Endothelial cell of umbilical vein (primary cell): ENCODE data around the gene GPATCH4. TPM values are rescaled to one million over a fixed set of nuclear protein-coding genes. Genes with fewer than 3 reads are reported as not detected.

Source experiments
- BruUV-seq: library from RNA; stranded (reverse); fragments of 400-500 nt; replicated peaks from 2 replicates; lab custom pipeline; 2021; lab: Mats Ljungman, UMichigan
- CTCF ChIA-PET: fragments of 300-600, 350-600 bp; sonication (Branson Sonifier 250); formaldehyde crosslinking; loops from one replicate; lab custom pipeline; 2021; ENCODE audit warnings: antibody characterized with exemption, inconsistent platforms; lab: Charles Lee
- POLR2A ChIA-PET: fragments of 300-600, 350-600 bp; sonication (Branson Sonifier 250); formaldehyde crosslinking; loops from one replicate; lab custom pipeline; 2021; ENCODE audit warnings: antibody characterized with exemption, inconsistent platforms; lab: Charles Lee
- DNase-seq: peaks from one replicate; pipeline ENCODE4 v3.0.0-alpha.2; 2011; ENCODE audit warnings: low read depth, low spot score
- FAIRE-seq: peaks from 2 replicates; lab custom pipeline; 2011; peaks lifted over from hg19 to GRCh38; lab: Jason Lieb, UNC
- H2AFZ ChIP-seq: 2 replicates; pipeline ENCODE4 v1.6.0; 2012; ENCODE audit warnings: low read depth, low read length, control low read depth, inconsistent platforms
- H3K27ac ChIP-seq: 2 replicates; pipeline ENCODE4 v1.5.1; 2011; ENCODE audit warnings: low read depth, mild to moderate bottlenecking, control low read depth, low read length, moderate library complexity; ENCODE audit not compliant: insufficient read depth
- H3K27me3 ChIP-seq, 2 experiments: 2 replicates each; pipeline versions ENCODE4 v1.6.0 to v1.6.1; 2011; ENCODE audit warnings: low read length in 2 of 2, mixed read lengths in 1 of 2; ENCODE audit not compliant: control insufficient read depth in 2 of 2, insufficient read depth in 2 of 2
- H3K36me3 ChIP-seq, 2 experiments: 2 replicates in 1 of 2; 3 replicates in 1 of 2; pipeline ENCODE4 v1.5.1; 2011; ENCODE audit warnings: low read length in 2 of 2, mild to moderate bottlenecking in 1 of 2, moderate library complexity in 1 of 2; ENCODE audit not compliant: control insufficient read depth in 2 of 2, insufficient read depth in 2 of 2; ENCODE audit errors: extremely low read depth in 1 of 2
- H3K4me1 ChIP-seq: 3 replicates; pipeline ENCODE4 v1.5.1; 2011; ENCODE audit warnings: mild to moderate bottlenecking, low read length; ENCODE audit not compliant: control insufficient read depth, insufficient read depth; ENCODE audit errors: extremely low read depth
- H3K4me2 ChIP-seq: 2 replicates; pipeline ENCODE4 v1.6.1; 2011; ENCODE audit warnings: low read length, control low read depth, mixed read lengths; ENCODE audit not compliant: insufficient read depth
- H3K4me3 ChIP-seq, 3 experiments: fragments of 200-600 bp in 1 of 3; sonication (generic), shearing (Covaris generic) in 1 of 3; replicated peaks in 1 of 3; 2 replicates each; pipeline ENCODE4 v1.5.1; 2011 to 2016; ENCODE audit warnings: control low read depth in 3 of 3, low read length in 3 of 3, mild to moderate bottlenecking in 2 of 3, inconsistent platforms in 1 of 3, low read depth in 1 of 3, moderate library complexity in 1 of 3; ENCODE audit not compliant: insufficient read depth in 1 of 3
- H3K79me2 ChIP-seq: 2 replicates; pipeline ENCODE4 v1.6.0; 2012; ENCODE audit warnings: low read length, inconsistent platforms; ENCODE audit not compliant: control insufficient read depth, insufficient read depth
- H3K9ac ChIP-seq: replicated peaks from 2 replicates; pipeline ENCODE3; 2011; ENCODE audit warnings: low read length, control low read depth; ENCODE audit not compliant: insufficient read depth; ENCODE audit errors: extremely low read depth
- H3K9me1 ChIP-seq: replicated peaks from 3 replicates; pipeline ENCODE4 v1.6.0; 2011; ENCODE audit warnings: mild to moderate bottlenecking, low read length; ENCODE audit not compliant: control insufficient read depth, insufficient read depth; ENCODE audit errors: extremely low read depth
- H3K9me3 ChIP-seq: replicated peaks from 2 replicates; pipeline ENCODE4 v1.5.1; 2012; ENCODE audit warnings: low read length, inconsistent platforms; ENCODE audit not compliant: control insufficient read depth, insufficient read depth
- H4K20me1 ChIP-seq: replicated peaks from 2 replicates; pipeline ENCODE3; 2011; ENCODE audit warnings: mild to moderate bottlenecking, low read length; ENCODE audit not compliant: control insufficient read depth, insufficient read depth; ENCODE audit errors: extremely low read depth
- FOS ChIP-seq: IDR thresholded peaks from 2 replicates; pipeline ENCODE4 v1.6.1; 2011; ENCODE audit warnings: mild to moderate bottlenecking, low read length, moderate library complexity, borderline replicate concordance; ENCODE audit not compliant: insufficient read depth
- GATA2 ChIP-seq: IDR thresholded peaks from 2 replicates; pipeline ENCODE4 v1.7.0; 2011; ENCODE audit warnings: low read depth, mild to moderate bottlenecking, moderate library complexity, mixed read lengths, low read length; ENCODE audit not compliant: insufficient read length, insufficient read depth
- JUN ChIP-seq: IDR thresholded peaks from 2 replicates; pipeline ENCODE4 v1.6.1; 2011; ENCODE audit warnings: borderline replicate concordance, low read depth; ENCODE audit not compliant: insufficient read length, insufficient read depth
- MYC ChIP-seq: IDR thresholded peaks from one replicate; pipeline ENCODE4 v1.6.1; 2011; ENCODE audit warnings: mild to moderate bottlenecking, low read depth, low read length
- POLR2AphosphoS5 ChIP-seq: IDR thresholded peaks from 2 replicates; pipeline ENCODE4 v1.6.1; 2012; ENCODE audit warnings: low read depth, mild to moderate bottlenecking, control low read depth, low read length, moderate library complexity; ENCODE audit not compliant: insufficient read depth
- dilution Hi-C: fragments of 300-500 bp; cut with MboI; formaldehyde crosslinking; loops from one replicate; pipeline ENCODE4 v1.15.0; 2019; ENCODE audit warnings: low sequenced_read_pairs; ENCODE audit not compliant: extremely low pct_ligation_motif_present
- intact Hi-C: fragments of 100-400 bp; cut with micrococcal nuclease; formaldehyde crosslinking; loops from one replicate; pipeline ENCODE4 v1.10.0; 2022
- polyA plus RNA-seq, 4 experiments: library from polyadenylated mRNA; depleted of rRNA in 3 of 4; stranded (reverse) in 3 of 4; unstranded in 1 of 4; fragments of >200 nt; gene quantifications; 2 replicates each; pipeline versions ENCODE4 v1.2.1 to v1.2.3, GENCODE V29; 2011 to 2012; ENCODE audit warnings: missing spikeins in 1 of 4
- total RNA-seq: library from RNA; stranded (reverse); gene quantifications from 2 replicates; pipeline ENCODE4 v1.2.3, GENCODE V29; 2021

Gene GPATCH4
- total and polyA plus RNA-seq, 2 donors (not counting 3 experiments of a cell fraction or from before 2014, with no cell fraction given): 22.4 to 29.2 TPM

- no peaks in the 10 kb centered on the region for H3K9me3 ChIP-seq
- no peak overlapping the region for H2AFZ ChIP-seq
- no peak overlapping the region for H3K4me3 ChIP-seq
- dilution Hi-C loops: no loop called here
- ChIA-PET POLR2A (no interaction called here), CTCF (interaction anchor here (0.8 to 9.3 kb wide), 5 partner anchors 15 to 37 kb away, joined by 3 to 104 read pairs (median 8); partner anchors contain the start of gene GPATCH4)
- TF ChIP-seq GATA2: no peak
- FAIRE-seq: no peak
- H3K9me1 ChIP-seq: no peaks in the 10 kb centered on the region
- H3K4me1 ChIP-seq: peaks cover 5% of the 10 kb centered on the region
- no peak overlapping the region for H3K9ac ChIP-seq
- H3K27me3 ChIP-seq: no peaks in the 10 kb centered on the region
- no peak for DNase-seq
- H4K20me1 ChIP-seq: no peaks in the 10 kb centered on the region
- intact Hi-C loops: no loop called here
- no TSS peak for BruUV-seq
- no peak overlapping the region for H3K4me2 ChIP-seq
- peaks cover 1% of the 10 kb centered on the region for H3K79me2 ChIP-seq
- no peaks in the 10 kb centered on the region for H3K36me3 ChIP-seq
- no peak overlapping the region for H3K27ac ChIP-seq
Observed at GRCh38 chr1:156586892-156587477, 14.3 kb downstream of the GPATCH4 start.

GRCh38 chr1:156586323-156586722 lies 15.0 kb downstream of the GPATCH4 start:
- H3K79me2 ChIP-seq: no peaks in the 10 kb centered on the region
- no peaks in the 10 kb centered on the region for H3K36me3 ChIP-seq
- no peaks in the 10 kb centered on the region for H3K9me3 ChIP-seq
- no peak overlapping the region for H2AFZ ChIP-seq
- CTCF ChIA-PET: interaction anchor here (1.2 to 9.3 kb wide), 6 partner anchors 16 to 106 kb away, joined by 6 to 104 read pairs (median 8); partner anchors contain the start of gene GPATCH4
- POLR2A ChIA-PET: interaction anchor here (0.6 kb wide), 1 partner anchor 223 kb away, joined by 3 read pairs; no protein-coding TSS in a partner anchor
- no peaks in the 10 kb centered on the region for H3K27me3 ChIP-seq
- DNase-seq (no peak), FAIRE-seq (no peak)
- H4K20me1 ChIP-seq: no peaks in the 10 kb centered on the region
- no peak for TF ChIP-seq GATA2
- TF ChIP-seq MYC: no peak
- TF ChIP-seq FOS: no peak
- no peak for TF ChIP-seq POLR2AphosphoS5
- TF ChIP-seq JUN: no peak
- H3K4me2 ChIP-seq: no peak overlapping the region
- H3K9ac ChIP-seq: no peak overlapping the region
- H3K27ac ChIP-seq: no peak overlapping the region
- H3K4me1 ChIP-seq: peaks cover 1% of the 10 kb centered on the region
- dilution Hi-C loops (no loop called here), intact Hi-C loops (no loop called here)
- H3K9me1 ChIP-seq: no peaks in the 10 kb centered on the region
- H3K4me3 ChIP-seq: no peak overlapping the region
- no TSS peak for BruUV-seq
